Fibroblast of the aortic adventitia (primary cell): ENCODE results near the gene PCTP. TPM values are rescaled to one million over a fixed set of nuclear protein-coding genes. Genes with fewer than 3 reads are reported as not detected.

Experiments used
- DNase-seq: peaks from one replicate; pipeline ENCODE4 v3.0.0-alpha.2; 2010; ENCODE audit warnings: low read depth
- H3K4me3 ChIP-seq: 2 replicates; pipeline ENCODE4 v1.5.1; 2011; ENCODE audit warnings: low read depth, mild to moderate bottlenecking, control low read depth, low read length, moderate library complexity
- CTCF ChIP-seq: IDR thresholded peaks from 2 replicates; pipeline ENCODE4 v1.5.1; 2011; ENCODE audit warnings: mild to moderate bottlenecking, low read length, control low read depth, inconsistent platforms; ENCODE audit not compliant: insufficient read depth
- total RNA-seq: library from RNA; depleted of rRNA; stranded (reverse); fragments of >200 nt; gene quantifications from 2 replicates; pipeline ENCODE4 v1.2.3, GENCODE V29; 2012; ENCODE audit warnings: low replicate concordance

PCTP gene
- total RNA-seq, 1 donor: 9.7 TPM

GRCh38 chr17:55756689-55757088 lies 5.8 kb downstream of the PCTP start:
- TF ChIP-seq CTCF: no peak
- no peak overlapping the region for H3K4me3 ChIP-seq
- DNase-seq: no peak

DNA sequence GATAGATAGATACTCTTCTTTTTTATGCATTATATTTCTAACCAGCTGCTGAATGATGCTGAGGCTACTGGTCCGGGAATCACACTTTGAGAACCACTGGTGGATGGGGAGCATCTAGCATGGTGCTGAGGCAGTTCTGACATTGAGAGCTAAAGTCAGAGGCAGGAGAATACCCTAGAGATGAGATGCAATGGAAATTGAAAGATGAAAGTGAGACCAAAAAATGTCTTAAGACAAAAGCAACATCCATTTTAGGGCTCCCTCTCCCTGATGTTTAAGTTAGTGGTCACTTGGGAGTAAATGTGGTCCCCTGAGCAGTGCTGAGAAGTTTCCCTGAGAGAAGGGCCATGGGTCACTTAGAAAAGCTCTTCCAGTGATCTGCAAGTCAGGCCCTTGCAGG lies 6.8 kb downstream of the PCTP start:
- no peak for DNase-seq
- no peak for TF ChIP-seq CTCF
- H3K4me3 ChIP-seq: no peak overlapping the region

DNA sequence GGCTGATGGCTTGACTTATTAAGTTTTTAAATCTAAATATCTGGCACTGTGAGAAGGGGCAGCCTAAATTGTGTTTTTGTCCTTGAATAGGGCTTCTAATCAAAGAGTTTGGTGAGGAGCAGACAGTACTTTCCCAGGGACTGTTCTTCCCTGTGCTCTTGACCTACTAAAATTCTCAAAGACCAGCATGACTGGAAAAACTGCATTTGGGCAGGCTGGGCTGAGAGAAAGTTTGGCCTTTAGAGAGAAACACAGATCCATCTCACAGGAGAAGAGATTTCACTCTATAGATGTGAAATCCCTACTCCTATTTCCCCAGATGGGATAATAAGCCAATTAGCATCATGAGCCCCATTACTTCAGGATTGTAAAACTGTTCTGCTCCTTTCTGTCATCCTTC lies 7.3 kb downstream of the PCTP start:
- no peak overlapping the region for H3K4me3 ChIP-seq
- no peak for TF ChIP-seq CTCF
- no peak for DNase-seq

DNA sequence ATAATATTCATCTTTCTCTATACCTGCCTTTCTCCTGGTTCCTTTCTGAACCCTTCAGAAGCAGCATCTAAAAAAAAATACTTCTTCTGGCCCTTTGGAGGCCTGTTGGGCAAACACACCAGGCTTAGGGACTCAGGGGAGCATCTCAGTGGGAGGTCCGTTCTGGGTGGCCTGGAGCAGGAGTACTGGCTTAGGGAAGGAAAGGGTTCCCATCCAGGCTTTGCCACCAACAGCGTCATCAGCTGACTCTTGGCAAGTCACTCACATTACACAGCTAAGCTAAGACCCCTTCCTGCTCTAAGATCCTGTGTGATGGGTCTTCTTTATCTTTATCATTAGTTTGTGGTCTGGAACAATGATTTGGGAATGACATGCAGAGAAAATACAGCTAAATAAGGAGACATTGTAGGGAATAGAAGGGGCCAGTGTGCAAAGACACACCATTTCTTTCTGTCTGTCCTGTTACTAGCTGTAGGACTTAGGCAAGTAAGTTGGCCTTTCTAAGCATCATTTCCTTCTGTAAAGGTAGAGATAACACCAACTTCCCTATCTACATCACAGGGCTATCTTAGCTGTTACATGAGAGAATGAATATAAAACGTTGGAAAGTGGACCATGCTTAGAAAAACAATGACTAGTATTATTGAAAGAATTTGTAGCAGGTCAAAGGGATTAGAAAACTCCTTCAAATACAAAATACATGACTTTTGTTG lies 9.9 kb downstream of the PCTP start:
- no peak for TF ChIP-seq CTCF
- no peak overlapping the region for H3K4me3 ChIP-seq
- peak; percentile 42 for DNase-seq

GRCh38 chr17:55762086-55762858 lies 11.4 kb downstream of the PCTP start:
- no peak for TF ChIP-seq CTCF
- DNase-seq: no peak

GRCh38 chr17:55763856-55764255 lies 13.0 kb downstream of the PCTP start:
- no peak for TF ChIP-seq CTCF
- no peak overlapping the region for H3K4me3 ChIP-seq
- no peak for DNase-seq

More at GRCh38 chr17:55762086-55762858, 11.4 kb downstream of the PCTP start:
- no peak overlapping the region for H3K4me3 ChIP-seq
